ENCODE data around the gene FBXL14. TPM values are rescaled to one million over a fixed set of nuclear protein-coding genes. Genes with fewer than 3 reads are reported as not detected.
A peak's percentile ranks its signal among the peaks of the same experiment; 100 is the strongest.

Gene FBXL14
- total and polyA plus RNA-seq, 7 experiments from 2014 or later, result 15.1 to 43.8 (median 28.1) TPM

GRCh38 chr12:1531654-1532374 is 62.6 kb downstream of the FBXL14 start:
- DNase-seq (peak in 1 of 9 donors; percentile 12), ATAC-seq (no peak)
- H3K4me3 ChIP-seq (ENCODE audit: low read length), result peak overlapping the region; percentile 26

GRCh38 chr12:1531153-1531653 is 63.2 kb downstream of the FBXL14 start:
- Histone ChIP-seq H3K9me3 (ENCODE audit: control insufficient read depth in 2 of 3, low read length in 3 of 3) (no peaks in the 10 kb centered on the region), H3K4me3 (ENCODE audit: low read length) (peak overlapping the region; percentile 26), H3K27me3 (ENCODE audit: control insufficient read depth in 2 of 2, insufficient read depth in 2 of 2, low read length in 2 of 2) (peaks cover 18 to 36% of the 10 kb centered on the region in 2 donors), H3K4me1 (ENCODE audit: control insufficient read depth in 2 of 2, insufficient read depth in 2 of 2, low read length in 2 of 2) (peaks cover 32 to 34% of the 10 kb centered on the region in 2 donors), H3K36me3 (ENCODE audit: control insufficient read depth in 2 of 3, insufficient read depth in 3 of 3, low read length in 3 of 3) (no peaks in the 10 kb centered on the region), H3K27ac (ENCODE audit: low read depth, low read length) (no peak overlapping the region)
- peaks cover 0 to 4% (median 0%) of the 10 kb centered on the region in 5 donors for H3K36me3 Mint-ChIP-seq
- peak overlapping the region; percentile 29 to 87 (median 82) for H3K4me3 Mint-ChIP-seq
- peaks cover 25 to 38% (median 29%) of the 10 kb centered on the region in 7 donors for H3K4me1 Mint-ChIP-seq
- ChIA-PET POLR2A (no interaction called here), CTCF (interaction anchor here (0.7 to 1.5 kb wide), 2 partner anchors 52 to 92 kb away, joined by 3 read pairs; no protein-coding TSS in a partner anchor)
- intact Hi-C loops (cut with micrococcal nuclease), result loop anchor here in 1 of 2 donors (5.0 kb wide), 2 partner anchors 44 to 61 kb away; partner anchors contain the start of gene FBXL14
- peaks cover 64 to 79% (median 76%) of the 10 kb centered on the region in 5 donors for H3K27me3 Mint-ChIP-seq
- DNase-seq, result peak in 3 of 9 donors; percentile 16 to 28 (median 24)
- ATAC-seq, result no peak
- H3K9me3 Mint-ChIP-seq, result peaks cover 0 to 2% (median 0%) of the 10 kb centered on the region in 11 donors
- no peak overlapping the region for H3K27ac Mint-ChIP-seq

More at GRCh38 chr12:1531654-1532374, 62.6 kb downstream of the FBXL14 start:
- Mint-ChIP-seq H3K27ac (peak overlapping the region in 2 of 9 donors; percentile 3 to 56), H3K36me3 (peaks cover 0 to 4% (median 0%) of the 10 kb centered on the region in 5 donors), H3K4me1 (peaks cover 25 to 38% (median 29%) of the 10 kb centered on the region in 7 donors), H3K9me3 (peaks cover 0 to 2% (median 0%) of the 10 kb centered on the region in 11 donors), H3K4me3 (peak overlapping the region; percentile 80 to 89 (median 84)), H3K27me3 (peaks cover 63 to 80% (median 76%) of the 10 kb centered on the region in 5 donors)
- no peak overlapping the region for H3K27ac ChIP-seq (ENCODE audit: low read depth, low read length)
- ChIA-PET CTCF (interaction anchor here (1.5 kb wide), 1 partner anchor 51 kb away, joined by 3 read pairs; no protein-coding TSS in a partner anchor), POLR2A (interaction anchor here (0.6 to 1.5 kb wide), 2 partner anchors 56 to 398 kb away, joined by 3 to 4 read pairs; no protein-coding TSS in a partner anchor)
- peaks cover 32 to 34% of the 10 kb centered on the region in 2 donors for H3K4me1 ChIP-seq (ENCODE audit: control insufficient read depth in 2 of 2, insufficient read depth in 2 of 2, low read length in 2 of 2)
- peaks cover 19 to 36% of the 10 kb centered on the region in 2 donors for H3K27me3 ChIP-seq (ENCODE audit: control insufficient read depth in 2 of 2, insufficient read depth in 2 of 2, low read length in 2 of 2)
- H3K9me3 ChIP-seq (ENCODE audit: control insufficient read depth in 2 of 3, low read length in 3 of 3), result no peaks in the 10 kb centered on the region
- intact Hi-C loops (cut with micrococcal nuclease), result loop anchor here (2.0 to 5.0 kb wide), 4 partner anchors 45 to 60 kb away; partner anchors contain the start of gene FBXL14 (in 1 of the 2)
- H3K36me3 ChIP-seq (ENCODE audit: control insufficient read depth in 2 of 3, insufficient read depth in 3 of 3, low read length in 3 of 3), result no peaks in the 10 kb centered on the region

- Histone ChIP-seq H3K36me3 (ENCODE audit: control insufficient read depth in 2 of 3, insufficient read depth in 3 of 3, low read length in 3 of 3) (no peaks in the 10 kb centered on the region), H3K4me1 (ENCODE audit: control insufficient read depth in 2 of 2, insufficient read depth in 2 of 2, low read length in 2 of 2) (peaks cover 32 to 34% of the 10 kb centered on the region in 2 donors), H3K27ac (ENCODE audit: low read depth, low read length) (no peak overlapping the region), H3K9me3 (ENCODE audit: control insufficient read depth in 2 of 3, low read length in 3 of 3) (no peaks in the 10 kb centered on the region), H3K27me3 (ENCODE audit: control insufficient read depth in 2 of 2, insufficient read depth in 2 of 2, low read length in 2 of 2) (peaks cover 13 to 36% of the 10 kb centered on the region in 2 donors), H3K4me3 (ENCODE audit: low read length) (no peak overlapping the region)
- Mint-ChIP-seq H3K36me3 (peaks cover 0 to 4% (median 0%) of the 10 kb centered on the region in 5 donors), H3K4me3 (peak overlapping the region in 2 of 10 donors; percentile 82 to 85), H3K9me3 (peaks cover 0 to 2% (median 0%) of the 10 kb centered on the region in 11 donors), H3K27ac (no peak overlapping the region), H3K27me3 (peaks cover 62 to 78% (median 75%) of the 10 kb centered on the region in 5 donors), H3K4me1 (peaks cover 25 to 38% (median 29%) of the 10 kb centered on the region in 7 donors)
- ATAC-seq (no peak), DNase-seq (peak in 2 of 9 donors; percentile 15 to 21)
- ChIA-PET CTCF (interaction anchor here (0.7 to 1.5 kb wide), 2 partner anchors 52 to 93 kb away, joined by 3 read pairs; no protein-coding TSS in a partner anchor), POLR2A (no interaction called here)
- intact Hi-C loops (cut with micrococcal nuclease), result loop anchor here in 1 of 2 donors (5.0 kb wide), 2 partner anchors 43 to 62 kb away; partner anchors contain the start of gene FBXL14
These were observed 63.7 kb downstream of the FBXL14 start for GRCh38 chr12:1530592-1531152.

DNA sequence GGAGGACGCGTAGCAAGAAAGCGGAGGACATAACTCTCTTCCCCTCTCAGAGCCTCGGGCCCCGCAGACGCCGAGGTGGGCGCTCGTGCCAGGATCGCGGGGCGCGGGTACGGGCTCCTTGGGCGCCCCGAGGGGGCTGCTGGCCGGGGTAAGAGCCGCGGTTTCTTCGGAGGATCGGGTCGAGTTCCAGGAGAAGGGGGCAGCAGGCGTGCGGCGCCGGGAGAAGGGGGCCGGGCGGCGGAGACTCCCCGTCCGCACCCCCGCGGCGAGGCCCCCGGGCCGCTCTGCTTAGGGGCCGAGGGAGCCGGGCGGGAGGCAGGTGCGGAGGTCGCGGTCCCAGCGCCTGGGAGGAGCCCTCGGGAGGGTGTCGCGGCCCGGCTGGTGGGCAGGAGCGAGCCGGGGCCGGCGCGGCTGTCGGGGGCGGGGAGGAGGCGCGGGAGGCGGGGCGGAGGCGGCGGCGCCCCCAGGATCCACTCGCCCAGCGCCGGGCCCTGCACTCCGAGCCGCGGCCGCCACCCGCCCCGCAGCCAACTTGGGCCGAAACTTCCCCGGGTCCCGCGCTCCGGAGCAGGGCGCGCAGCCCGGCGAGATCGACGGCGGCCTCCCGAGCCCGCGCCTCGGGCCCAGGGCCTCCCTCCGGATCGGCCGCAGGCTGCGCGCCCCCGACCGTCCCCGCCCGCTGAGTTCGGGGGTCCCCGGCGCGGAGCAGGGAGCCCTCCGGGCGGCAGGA is 64.4 kb downstream of the FBXL14 start:
- no peak overlapping the region for H3K4me3 ChIP-seq (ENCODE audit: low read length)
- DNase-seq, result no peak
- H3K36me3 Mint-ChIP-seq, result peaks cover 0 to 4% (median 0%) of the 10 kb centered on the region in 5 donors

GRCh38 chr12:1529228-1529861 is 65.0 kb downstream of the FBXL14 start:
- Histone ChIP-seq H3K36me3 (ENCODE audit: control insufficient read depth in 2 of 3, insufficient read depth in 3 of 3, low read length in 3 of 3) (no peaks in the 10 kb centered on the region), H3K27me3 (ENCODE audit: control insufficient read depth in 2 of 2, insufficient read depth in 2 of 2, low read length in 2 of 2) (peaks cover 13 to 31% of the 10 kb centered on the region in 2 donors), H3K9me3 (ENCODE audit: control insufficient read depth in 2 of 3, low read length in 3 of 3) (no peaks in the 10 kb centered on the region), H3K4me1 (ENCODE audit: control insufficient read depth in 2 of 2, insufficient read depth in 2 of 2, low read length in 2 of 2) (peaks cover 28% of the 10 kb centered on the region in 2 donors), H3K4me3 (ENCODE audit: low read length) (no peak overlapping the region), H3K27ac (ENCODE audit: low read depth, low read length) (no peak overlapping the region)
- DNase-seq (no peak), ATAC-seq (no peak)
- H3K27ac Mint-ChIP-seq, result peak overlapping the region in 2 of 9 donors; percentile 59 to 74
- CTCF ChIA-PET, result no interaction called here
- intact Hi-C loops (cut with micrococcal nuclease), result no loop called here
- H3K4me3 Mint-ChIP-seq, result peak overlapping the region; percentile 78 to 92 (median 84)
- peaks cover 25 to 33% (median 28%) of the 10 kb centered on the region in 7 donors for H3K4me1 Mint-ChIP-seq
- H3K36me3 Mint-ChIP-seq, result peaks cover 0 to 4% (median 0%) of the 10 kb centered on the region in 5 donors
- POLR2A ChIA-PET, result no interaction called here
- peaks cover 71 to 79% (median 73%) of the 10 kb centered on the region in 5 donors for H3K27me3 Mint-ChIP-seq
- peaks cover 0 to 2% (median 0%) of the 10 kb centered on the region in 11 donors for H3K9me3 Mint-ChIP-seq

More for the DNA sequence above, 64.4 kb downstream of the FBXL14 start:
- Mint-ChIP-seq H3K9me3 (peaks cover 0 to 2% (median 0%) of the 10 kb centered on the region in 11 donors), H3K27ac (peak overlapping the region in 2 of 9 donors; percentile 59 to 74), H3K27me3 (peaks cover 64 to 78% (median 74%) of the 10 kb centered on the region in 5 donors), H3K4me1 (peaks cover 25 to 38% (median 29%) of the 10 kb centered on the region in 7 donors), H3K4me3 (peak overlapping the region; percentile 78 to 92 (median 84))
- intact Hi-C loops (cut with micrococcal nuclease), result loop anchor here in 1 of 2 donors (5.0 kb wide), 2 partner anchors 43 to 62 kb away; partner anchors contain the start of gene FBXL14
- CTCF ChIA-PET, result no interaction called here
- Histone ChIP-seq H3K9me3 (ENCODE audit: control insufficient read depth in 2 of 3, low read length in 3 of 3) (no peaks in the 10 kb centered on the region), H3K36me3 (ENCODE audit: control insufficient read depth in 2 of 3, insufficient read depth in 3 of 3, low read length in 3 of 3) (no peaks in the 10 kb centered on the region), H3K27ac (ENCODE audit: low read depth, low read length) (no peak overlapping the region), H3K27me3 (ENCODE audit: control insufficient read depth in 2 of 2, insufficient read depth in 2 of 2, low read length in 2 of 2) (peaks cover 13 to 35% of the 10 kb centered on the region in 2 donors), H3K4me1 (ENCODE audit: control insufficient read depth in 2 of 2, insufficient read depth in 2 of 2, low read length in 2 of 2) (peaks cover 32 to 34% of the 10 kb centered on the region in 2 donors)
- no peak for ATAC-seq
- POLR2A ChIA-PET, result no interaction called here

Measured in naive thymus-derived CD4-positive, alpha-beta T cell (primary cell).